PC-3 (cell line): ENCODE measurements around the gene RAB17. TPM values are rescaled to one million over a fixed set of nuclear protein-coding genes. Genes with fewer than 3 reads are reported as not detected.
A peak's percentile ranks its signal among the peaks of the same experiment; 100 is the strongest.

Experiments used
- ATAC-seq: fragments of 200-7000 bp; cut with Tn5 transposase; 2 replicates; pipeline ENCODE4 v1.9.1; 2020; ENCODE audit warnings: mild to moderate bottlenecking, moderate library complexity
- BruUV-seq: library from RNA; stranded (reverse); fragments of 400-500 nt; replicated peaks from 2 replicates; lab custom pipeline; 2021; lab: Mats Ljungman, UMichigan
- CTCF ChIA-PET: fragments of 300-600 bp; sonication (Branson Sonifier 250); formaldehyde crosslinking; loops from one replicate; lab custom pipeline; 2022; ENCODE audit warnings: antibody characterized with exemption; lab: Charles Lee
- POLR2A ChIA-PET: fragments of 300-600 bp; sonication (Branson Sonifier 250); formaldehyde crosslinking; loops from one replicate; lab custom pipeline; 2022; ENCODE audit warnings: antibody characterized with exemption; ENCODE audit not compliant: unreplicated experiment; lab: Charles Lee
- DNase-seq: peaks from one replicate; pipeline ENCODE4 v3.0.0-alpha.2; 2015
- H2AFZ ChIP-seq: fragments of 300-600 bp; sonication (generic); 2 replicates; pipeline ENCODE4 v1.6.0; 2016; ENCODE audit warnings: antibody characterized with exemption, low read length
- H3F3A ChIP-seq: fragments of 300-600 bp; sonication (generic); one replicate; pipeline ENCODE4 v1.6.0; 2017; ENCODE audit warnings: antibody characterized with exemption, low read length, control low read depth, mild to moderate bottlenecking; ENCODE audit not compliant: unreplicated experiment
- H3K27ac ChIP-seq: fragments of 300-600 bp; sonication (generic); 2 replicates; pipeline ENCODE4 v1.5.1; 2016; ENCODE audit warnings: mild to moderate bottlenecking, low read length
- H3K27me3 ChIP-seq: fragments of 300-600 bp; sonication (generic); 2 replicates; pipeline ENCODE4 v1.6.1; 2016; ENCODE audit warnings: low read length, mixed read lengths
- H3K36me3 ChIP-seq: fragments of 300-600 bp; sonication (generic); 2 replicates; pipeline ENCODE4 v1.6.1; 2016; ENCODE audit warnings: low read depth, mixed run types, low read length, mixed read lengths
- H3K4me1 ChIP-seq: fragments of 300-600 bp; sonication (generic); 2 replicates; pipeline ENCODE4 v1.5.1; 2016; ENCODE audit warnings: low read length; ENCODE audit not compliant: insufficient read depth
- H3K4me2 ChIP-seq: fragments of 300-600 bp; sonication (generic); 2 replicates; pipeline ENCODE4 v1.6.0; 2016; ENCODE audit warnings: low read length
- H3K4me3 ChIP-seq: fragments of 300-600 bp; sonication (generic); 2 replicates; pipeline ENCODE4 v1.5.1; 2016; ENCODE audit warnings: mild to moderate bottlenecking, low read length, mixed read lengths
- H3K79me2 ChIP-seq: fragments of 300-600 bp; sonication (generic); 2 replicates; pipeline ENCODE4 v1.6.1; 2017; ENCODE audit warnings: low read length, mixed read lengths
- H3K9ac ChIP-seq: fragments of 300-600 bp; sonication (generic); 2 replicates; pipeline ENCODE4 v1.6.0; 2016; ENCODE audit warnings: mild to moderate bottlenecking, low read length
- H3K9me2 ChIP-seq: fragments of 300-600 bp; sonication (generic); replicated peaks from 2 replicates; pipeline ENCODE4 v1.6.1; 2016; ENCODE audit warnings: mixed run types, low read length, mixed read lengths
- H3K9me3 ChIP-seq: fragments of 300-600 bp; sonication (generic); 2 replicates; pipeline ENCODE4 v1.6.1; 2016; ENCODE audit warnings: low read length, mixed read lengths
- H4K20me1 ChIP-seq: fragments of 300-600 bp; sonication (generic); 2 replicates; pipeline ENCODE4 v1.6.1; 2016; ENCODE audit warnings: low read length, mixed read lengths
- EZH2 ChIP-seq: fragments of 300-600 bp; sonication (generic); IDR thresholded peaks from one replicate; pipeline ENCODE4 v1.6.1; 2017; ENCODE audit warnings: antibody characterized with exemption, mild to moderate bottlenecking, low read length; ENCODE audit not compliant: unreplicated experiment
- EZH2phosphoT487 ChIP-seq: fragments of 300-600 bp; sonication (generic); IDR thresholded peaks from 2 replicates; pipeline ENCODE4 v1.6.1; 2018; ENCODE audit warnings: mild to moderate bottlenecking, antibody characterized with exemption, low read length, borderline replicate concordance
- intact Hi-C: fragments of 100-400 bp; cut with micrococcal nuclease; formaldehyde crosslinking; loops from 2 replicates; pipeline ENCODE4 v1.9.0; 2023
- total RNA-seq: library from RNA; depleted of rRNA; stranded (reverse); fragments of >200 nt; gene quantifications from 2 replicates; pipeline ENCODE4 v1.2.3, GENCODE V29; 2014
- TF ChIP-seq, protein P1 (sequence below): fragments of 300-600 bp; sonication (generic); conservative IDR thresholded peaks from 2 replicates; pipeline ENCODE4 v1.5.1; 2017; ENCODE audit warnings: antibody characterized with exemption, low read depth, mild to moderate bottlenecking, low read length

RAB17 gene
- total RNA-seq, 1 experiment from 2014 or later = 28.9 TPM

DNA sequence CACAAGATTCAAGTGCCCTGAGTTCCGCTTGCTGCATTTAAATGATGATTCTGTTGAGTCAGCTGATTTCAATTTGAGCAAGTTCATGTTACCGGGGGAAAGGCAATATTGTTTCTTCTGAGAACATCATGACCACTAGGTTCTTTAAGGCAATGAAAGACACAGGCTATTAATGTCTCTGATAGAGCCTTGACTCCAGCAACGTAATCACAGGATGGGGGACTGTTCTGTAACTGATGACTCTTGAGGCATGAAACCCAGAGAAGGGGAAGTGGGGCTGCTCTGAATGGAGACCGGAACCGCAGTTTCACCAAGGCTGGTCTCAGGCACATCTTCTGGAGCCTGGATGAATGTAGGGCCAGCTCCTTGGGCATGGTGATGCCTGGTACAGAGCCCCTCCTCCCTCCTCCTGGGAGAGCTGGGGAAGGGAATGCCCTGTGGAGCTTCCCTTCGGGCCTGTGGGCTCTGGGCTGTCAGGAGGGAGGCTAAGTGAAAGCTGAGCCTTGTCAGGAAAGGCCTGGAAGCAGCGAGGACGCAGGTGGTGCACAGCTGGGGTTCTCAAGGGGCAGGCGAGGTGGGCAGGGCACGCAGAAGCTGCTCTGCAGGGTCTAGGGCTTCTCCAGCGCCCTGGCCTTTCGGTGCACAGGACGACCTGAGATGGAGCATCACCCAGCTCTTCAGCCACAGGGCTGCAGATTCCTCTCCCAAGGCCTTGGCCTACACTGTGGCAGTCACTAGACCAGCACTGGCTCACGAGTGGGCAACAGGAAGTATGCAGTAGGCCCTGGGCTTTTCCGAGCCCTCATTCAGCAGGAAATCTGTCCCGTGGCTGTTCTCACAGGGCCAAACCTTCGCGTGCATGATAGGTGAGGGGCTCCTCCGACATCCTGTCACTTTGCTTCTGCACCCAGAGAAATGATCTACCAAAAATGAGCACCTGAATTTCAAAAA is 60.8 kb downstream of the RAB17 start:
- Histone ChIP-seq H3K9me2 (no peaks in the 10 kb centered on the region), H3K4me2 (no peak overlapping the region), H3K9me3 (no peaks in the 10 kb centered on the region), H3K4me3 (no peak overlapping the region), H3F3A (peaks cover 3% of the 10 kb centered on the region), H2AFZ (no peak overlapping the region), H3K27me3 (no peaks in the 10 kb centered on the region), H3K4me1 (no peaks in the 10 kb centered on the region), H3K27ac (no peak overlapping the region), H4K20me1 (0 out of 2 replicates have a peak, but pooled peaks cover 4% of the 10 kb centered on the region), H3K79me2 (no peaks in the 10 kb centered on the region), H3K9ac (no peak overlapping the region), H3K36me3 (peaks cover 85% of the 10 kb centered on the region)
- BruUV-seq = no TSS peak
- intact Hi-C loops = no loop called here
- ATAC-seq (no peak), DNase-seq (no peak)
- no peak for TF ChIP-seq EZH2
- TF ChIP-seq, protein P1, sequence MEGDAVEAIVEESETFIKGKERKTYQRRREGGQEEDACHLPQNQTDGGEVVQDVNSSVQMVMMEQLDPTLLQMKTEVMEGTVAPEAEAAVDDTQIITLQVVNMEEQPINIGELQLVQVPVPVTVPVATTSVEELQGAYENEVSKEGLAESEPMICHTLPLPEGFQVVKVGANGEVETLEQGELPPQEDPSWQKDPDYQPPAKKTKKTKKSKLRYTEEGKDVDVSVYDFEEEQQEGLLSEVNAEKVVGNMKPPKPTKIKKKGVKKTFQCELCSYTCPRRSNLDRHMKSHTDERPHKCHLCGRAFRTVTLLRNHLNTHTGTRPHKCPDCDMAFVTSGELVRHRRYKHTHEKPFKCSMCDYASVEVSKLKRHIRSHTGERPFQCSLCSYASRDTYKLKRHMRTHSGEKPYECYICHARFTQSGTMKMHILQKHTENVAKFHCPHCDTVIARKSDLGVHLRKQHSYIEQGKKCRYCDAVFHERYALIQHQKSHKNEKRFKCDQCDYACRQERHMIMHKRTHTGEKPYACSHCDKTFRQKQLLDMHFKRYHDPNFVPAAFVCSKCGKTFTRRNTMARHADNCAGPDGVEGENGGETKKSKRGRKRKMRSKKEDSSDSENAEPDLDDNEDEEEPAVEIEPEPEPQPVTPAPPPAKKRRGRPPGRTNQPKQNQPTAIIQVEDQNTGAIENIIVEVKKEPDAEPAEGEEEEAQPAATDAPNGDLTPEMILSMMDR = no peak
- TF ChIP-seq EZH2phosphoT487 = no peak
- POLR2A ChIA-PET = no interaction called here
- CTCF ChIA-PET = no interaction called here

DNA sequence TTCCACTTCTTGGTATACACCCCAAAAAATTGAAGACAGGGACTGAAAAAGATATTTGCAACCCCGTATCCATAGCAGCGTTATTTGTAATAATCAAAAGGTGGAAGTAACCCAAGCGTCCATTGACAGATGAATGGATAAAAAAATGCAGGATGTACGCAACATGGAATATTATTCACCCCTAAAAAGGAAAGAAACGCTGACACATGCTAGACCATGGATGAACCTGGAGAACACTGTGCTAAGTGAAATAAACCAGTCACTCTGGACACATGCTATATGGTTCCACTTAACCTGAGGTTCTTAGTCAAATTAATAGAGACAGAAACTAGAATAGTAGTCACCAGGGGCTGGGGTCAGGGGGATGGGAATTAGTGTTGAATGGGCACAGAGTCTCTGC is 62.8 kb downstream of the RAB17 start:
- Histone ChIP-seq H3K9me3 (no peaks in the 10 kb centered on the region), H3K27ac (no peak overlapping the region), H3K4me3 (no peak overlapping the region), H3K79me2 (no peaks in the 10 kb centered on the region), H3K9ac (no peak overlapping the region), H3F3A (peaks cover 3% of the 10 kb centered on the region), H3K9me2 (no peaks in the 10 kb centered on the region), H4K20me1 (0 out of 2 replicates have a peak, but pooled peaks cover 4% of the 10 kb centered on the region), H2AFZ (no peak overlapping the region), H3K4me1 (no peaks in the 10 kb centered on the region), H3K27me3 (no peaks in the 10 kb centered on the region), H3K4me2 (no peak overlapping the region), H3K36me3 (peaks cover 77% of the 10 kb centered on the region)
- POLR2A ChIA-PET = no interaction called here
- TF ChIP-seq EZH2phosphoT487 (no peak), EZH2 (no peak)
- TF ChIP-seq, protein P1 = no peak
- DNase-seq (no peak), ATAC-seq (no peak)
- CTCF ChIA-PET = no interaction called here
- TSS peak; percentile 3 for BruUV-seq
- intact Hi-C loops = no loop called here

DNA sequence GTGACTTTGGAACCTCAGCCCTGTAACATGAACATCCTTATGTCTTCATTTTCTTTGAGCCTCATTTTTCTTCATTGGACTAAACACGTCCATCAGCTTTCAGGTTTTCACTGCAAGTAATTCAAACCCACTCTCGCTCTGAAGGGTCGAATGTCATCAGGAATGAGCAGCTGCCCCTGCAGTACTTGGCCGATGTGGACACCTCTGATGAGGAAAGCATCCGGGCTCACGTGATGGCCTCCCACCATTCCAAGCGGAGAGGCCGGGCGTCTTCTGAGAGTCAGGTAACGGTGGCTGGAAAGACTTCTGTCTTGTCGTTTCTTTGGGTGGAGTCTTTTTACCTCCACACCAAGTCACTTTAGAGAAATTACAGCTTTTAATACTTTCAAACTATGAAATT is 63.3 kb downstream of the RAB17 start:
- ATAC-seq = no peak
- Histone ChIP-seq H3K4me2 (no peak overlapping the region), H3K36me3 (peaks cover 72% of the 10 kb centered on the region), H3K9me2 (no peaks in the 10 kb centered on the region), H3K9me3 (no peaks in the 10 kb centered on the region), H3K4me1 (no peaks in the 10 kb centered on the region), H3K27me3 (no peaks in the 10 kb centered on the region), H3K9ac (no peak overlapping the region), H3K4me3 (no peak overlapping the region), H3K79me2 (no peaks in the 10 kb centered on the region), H4K20me1 (0 out of 2 replicates have a peak, but pooled peaks cover 4% of the 10 kb centered on the region), H3F3A (peaks cover 3% of the 10 kb centered on the region), H2AFZ (no peak overlapping the region), H3K27ac (no peak overlapping the region)
- intact Hi-C loops = no loop called here
- ChIA-PET POLR2A (no interaction called here), CTCF (no interaction called here)
- BruUV-seq = no TSS peak
- TF ChIP-seq EZH2phosphoT487 (no peak), EZH2 (no peak)
- TF ChIP-seq, protein P1 = no peak
- no peak for DNase-seq
